BLaER1 (cell line): ENCODE data around the gene DNAJB5.
"Not testable (repeated sequence)": the region's sequence is repeated elsewhere in the genome, so short reads cannot be mapped to it uniquely, and the experiment has no call there.

Experiments
- H3K27ac ChIP-seq: shearing (Covaris generic); formaldehyde crosslinking; 2 replicates; pipeline ENCODE4 v1.8.1; 2022
- H3K27me3 ChIP-seq: shearing (Covaris generic); formaldehyde crosslinking; 2 replicates; pipeline ENCODE4 v1.8.1; 2022
- H3K36me3 ChIP-seq: shearing (Covaris generic); formaldehyde crosslinking; 2 replicates; pipeline ENCODE4 v1.8.1; 2022
- H3K4me1 ChIP-seq: shearing (Covaris generic); formaldehyde crosslinking; 2 replicates; pipeline ENCODE4 v1.8.1; 2022
- H3K4me2 ChIP-seq: shearing (Covaris generic); formaldehyde crosslinking; 2 replicates; pipeline ENCODE4 v1.8.1; 2022
- H3K4me3 ChIP-seq: shearing (Covaris generic); formaldehyde crosslinking; 2 replicates; pipeline ENCODE4 v1.8.1; 2022
- H3K9ac ChIP-seq: shearing (Covaris generic); formaldehyde crosslinking; 2 replicates; pipeline ENCODE4 v1.8.1; 2022
- H3K9me3 ChIP-seq: shearing (Covaris generic); formaldehyde crosslinking; 2 replicates; pipeline ENCODE4 v1.8.1; 2022
- H4K20me1 ChIP-seq: shearing (Covaris generic); formaldehyde crosslinking; 2 replicates; pipeline ENCODE4 v1.8.1; 2022
- Cebpa-rat ChIP-seq: shearing (Covaris generic); IDR thresholded peaks from 2 replicates; pipeline ENCODE4 v1.8.1; 2022

The DNAJB5 gene

DNA sequence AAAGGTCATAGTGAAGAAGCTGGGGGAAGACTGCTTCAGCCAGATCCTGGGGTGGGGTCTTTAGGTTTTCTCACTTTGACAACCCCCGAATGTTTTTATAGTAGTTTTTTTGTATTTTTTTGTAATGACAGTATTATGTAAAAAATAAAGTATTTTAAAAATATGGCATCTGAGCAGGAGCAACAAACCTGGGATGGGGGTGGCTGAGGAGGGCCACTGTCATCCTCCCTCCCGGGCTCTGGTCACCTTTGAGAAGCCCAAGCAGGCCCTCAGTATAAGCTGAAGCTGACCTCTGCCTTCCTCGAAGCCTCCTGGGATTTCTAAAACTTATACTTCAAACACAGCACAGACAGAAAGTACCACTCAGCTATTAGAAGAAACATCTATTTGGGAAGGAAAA is 8.7 kb downstream of the DNAJB5 start:
- peaks cover 27% of the 10 kb centered on the region for H3K36me3 ChIP-seq
- H3K27me3 ChIP-seq, result no peaks in the 10 kb centered on the region
- H3K9me3 ChIP-seq, result no peaks in the 10 kb centered on the region
- TF ChIP-seq Cebpa-rat, result no peak
- no peak overlapping the region for H3K9ac ChIP-seq
- H3K4me1 ChIP-seq, result peaks cover 17% of the 10 kb centered on the region
- no peak overlapping the region for H3K27ac ChIP-seq
- H3K4me3 ChIP-seq, result no peak overlapping the region
- no peak overlapping the region for H3K4me2 ChIP-seq
- no peaks in the 10 kb centered on the region for H4K20me1 ChIP-seq

GRCh38 chr9:34999576-34999975 is 10.0 kb downstream of the DNAJB5 start:
- no peaks in the 10 kb centered on the region for H3K9me3 ChIP-seq
- no peak overlapping the region for H3K4me2 ChIP-seq
- peaks cover 27% of the 10 kb centered on the region for H3K36me3 ChIP-seq
- no peak overlapping the region for H3K9ac ChIP-seq
- TF ChIP-seq Cebpa-rat, result no peak
- H3K4me1 ChIP-seq, result peaks cover 4% of the 10 kb centered on the region
- no peaks in the 10 kb centered on the region for H3K27me3 ChIP-seq
- no peak overlapping the region for H3K4me3 ChIP-seq
- H3K27ac ChIP-seq, result no peak overlapping the region
- no peaks in the 10 kb centered on the region for H4K20me1 ChIP-seq

DNA sequence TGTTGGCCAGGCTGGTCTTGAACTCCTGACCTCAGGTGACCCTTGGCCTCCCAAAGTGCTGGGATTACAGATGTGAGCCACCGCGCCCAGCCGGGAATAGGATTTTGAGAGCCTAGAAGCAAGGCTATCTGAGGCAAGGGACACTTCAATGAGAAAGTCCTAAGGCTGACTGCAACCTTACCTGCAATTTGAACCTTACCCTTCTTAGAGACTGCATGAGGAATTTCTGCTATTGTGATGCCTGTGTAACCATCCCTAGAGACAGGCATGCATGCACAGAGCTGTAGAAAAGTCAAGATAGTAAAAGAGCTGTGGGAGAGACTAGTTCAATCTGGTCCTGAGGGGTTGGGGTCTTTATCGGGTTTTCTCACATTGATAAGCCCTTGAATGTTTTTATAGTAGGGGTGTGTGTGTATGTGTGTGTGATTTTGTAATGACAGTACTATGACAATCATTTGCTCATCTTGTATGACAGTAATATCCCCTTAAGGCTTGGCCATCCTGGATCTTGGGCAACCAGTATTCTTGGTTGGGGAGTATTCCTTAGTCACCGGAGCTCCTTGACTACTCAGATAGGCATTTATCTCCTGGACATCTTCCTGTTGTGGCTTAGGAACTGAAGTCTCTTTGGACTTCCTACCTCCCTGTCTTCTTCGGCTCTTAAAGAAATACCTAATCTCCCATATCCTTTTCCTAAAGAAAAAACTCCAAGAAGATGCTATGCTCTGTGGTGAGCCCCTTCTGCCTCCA is 11.2 kb downstream of the DNAJB5 start:
- peaks cover 21% of the 10 kb centered on the region for H3K36me3 ChIP-seq
- no peaks in the 10 kb centered on the region for H3K4me1 ChIP-seq
- TF ChIP-seq Cebpa-rat, result no peak
- no peak overlapping the region for H3K27ac ChIP-seq
- H3K4me2 ChIP-seq, result no peak overlapping the region
- no peaks in the 10 kb centered on the region for H3K9me3 ChIP-seq
- H3K9ac ChIP-seq, result no peak overlapping the region
- H4K20me1 ChIP-seq, result no peaks in the 10 kb centered on the region
- no peaks in the 10 kb centered on the region for H3K27me3 ChIP-seq
- no peak overlapping the region for H3K4me3 ChIP-seq

DNA sequence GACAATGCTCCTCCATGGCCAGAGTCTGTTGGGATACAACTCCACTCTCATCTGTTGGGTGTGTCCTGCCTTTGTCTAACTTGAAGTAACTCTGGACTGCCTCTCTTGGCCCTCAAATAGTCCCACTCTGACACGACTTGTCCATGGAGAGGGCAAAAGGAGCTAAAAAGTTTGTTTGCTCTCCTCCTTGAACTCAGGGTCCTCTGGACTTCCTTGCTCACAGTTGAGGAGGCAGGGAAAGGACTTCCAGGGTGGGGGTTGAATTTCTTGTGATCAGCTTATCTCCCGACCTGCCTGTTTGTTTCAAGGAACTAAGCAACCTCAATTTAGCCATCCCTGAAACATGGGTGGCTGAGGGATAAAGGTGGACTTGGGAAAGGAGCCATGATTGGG is 11.7 kb downstream of the DNAJB5 start:
- Histone ChIP-seq H3K27me3 (no peaks in the 10 kb centered on the region), H3K27ac (no peak overlapping the region), H3K36me3 (peaks cover 16% of the 10 kb centered on the region), H3K4me1 (no peaks in the 10 kb centered on the region), H4K20me1 (no peaks in the 10 kb centered on the region), H3K9ac (no peak overlapping the region), H3K9me3 (no peaks in the 10 kb centered on the region), H3K4me3 (no peak overlapping the region), H3K4me2 (no peak overlapping the region)
- TF ChIP-seq Cebpa-rat, result no peak

GRCh38 chr9:35001803-35002502 is 12.4 kb downstream of the DNAJB5 start:
- no peak for TF ChIP-seq Cebpa-rat
- Histone ChIP-seq H4K20me1 (no peaks in the 10 kb centered on the region), H3K27ac (no peak overlapping the region), H3K36me3 (peaks cover 10% of the 10 kb centered on the region), H3K4me2 (no peak overlapping the region), H3K27me3 (no peaks in the 10 kb centered on the region), H3K4me1 (no peaks in the 10 kb centered on the region), H3K4me3 (no peak overlapping the region), H3K9me3 (no peaks in the 10 kb centered on the region), H3K9ac (no peak overlapping the region)

GRCh38 chr9:35002623-35003022 is 13.1 kb downstream of the DNAJB5 start:
- no peak for TF ChIP-seq Cebpa-rat
- Histone ChIP-seq H3K36me3 (peaks cover 3% of the 10 kb centered on the region; the same call in 1 of the 2 replicates), H4K20me1 (no peaks in the 10 kb centered on the region), H3K4me1 (no peaks in the 10 kb centered on the region), H3K27me3 (no peaks in the 10 kb centered on the region), H3K27ac (no peak overlapping the region), H3K4me3 (no peak overlapping the region), H3K9ac (no peak overlapping the region), H3K9me3 (no peaks in the 10 kb centered on the region), H3K4me2 (no peak overlapping the region)

DNA sequence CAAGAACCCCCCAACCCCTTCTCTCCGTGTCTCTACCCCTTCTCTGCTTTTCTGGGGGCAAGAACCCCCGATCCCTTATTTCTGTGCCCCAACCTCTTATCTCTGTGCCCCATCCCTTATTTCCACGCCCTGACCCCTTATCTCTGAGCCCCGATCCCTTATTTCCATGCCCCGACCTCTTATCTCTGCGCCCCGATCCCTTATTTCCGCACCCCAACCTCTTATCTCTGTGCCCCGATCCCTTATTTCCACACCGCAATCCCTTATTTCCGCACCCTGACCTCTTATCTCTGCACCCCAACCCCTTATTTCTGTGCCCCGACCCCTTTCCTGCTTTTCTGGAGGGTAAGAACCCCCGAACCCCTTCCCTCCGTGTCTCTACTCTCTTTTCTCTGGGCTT is 14.8 kb downstream of the DNAJB5 start:
- H3K9me3 ChIP-seq, H3K36me3 ChIP-seq, H4K20me1 ChIP-seq, H3K4me3 ChIP-seq, H3K4me2 ChIP-seq, H3K9ac ChIP-seq, H3K27ac ChIP-seq, H3K27me3 ChIP-seq, H3K4me1 ChIP-seq: not testable (repeated sequence)

DNA sequence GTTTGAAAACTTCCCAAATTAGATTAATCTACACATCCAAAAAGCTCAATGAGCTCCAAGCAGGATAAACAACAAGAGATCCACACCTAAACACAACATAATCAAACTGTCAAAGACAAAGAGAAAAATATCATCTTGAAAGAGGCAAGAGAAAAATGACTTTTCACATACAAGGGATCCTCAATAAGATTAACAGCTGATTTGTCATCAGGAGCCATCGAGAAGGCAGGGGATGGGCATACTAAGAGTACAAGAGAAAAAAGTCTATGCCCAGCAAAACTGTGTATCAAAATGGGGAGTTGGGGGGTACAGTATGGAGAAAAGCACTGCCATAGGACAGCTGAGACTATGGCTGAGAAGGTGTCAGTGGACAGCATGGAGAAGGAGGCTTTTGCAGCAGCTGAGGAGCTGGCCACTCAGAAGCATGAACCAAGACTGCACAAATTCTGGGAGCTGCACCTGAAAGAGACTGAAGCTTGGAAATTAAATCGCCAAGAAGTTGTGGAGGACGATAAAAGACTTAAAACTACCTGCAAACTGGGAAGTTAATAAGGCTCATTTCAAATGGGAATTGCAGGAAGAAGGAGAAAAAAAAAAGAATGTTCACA is 20.9 kb downstream of the DNAJB5 start:
- H3K9ac ChIP-seq, result no peak overlapping the region
- peaks cover 20% of the 10 kb centered on the region for H3K9me3 ChIP-seq
- H4K20me1 ChIP-seq, result no peaks in the 10 kb centered on the region
- TF ChIP-seq Cebpa-rat, result no peak
- no peak overlapping the region for H3K4me2 ChIP-seq
- no peak overlapping the region for H3K27ac ChIP-seq
- peaks cover 13% of the 10 kb centered on the region for H3K36me3 ChIP-seq
- H3K27me3 ChIP-seq, result no peaks in the 10 kb centered on the region
- H3K4me1 ChIP-seq, result peaks cover 10% of the 10 kb centered on the region
- no peak overlapping the region for H3K4me3 ChIP-seq

GRCh38 chr9:35014517-35014916 is 25.0 kb downstream of the DNAJB5 start:
- peaks cover 10% of the 10 kb centered on the region for H3K4me1 ChIP-seq
- H3K27me3 ChIP-seq, result no peaks in the 10 kb centered on the region
- H3K9ac ChIP-seq, result no peak overlapping the region
- no peak for TF ChIP-seq Cebpa-rat
- peak overlapping the region; percentile 26 for H3K4me2 ChIP-seq
- peaks cover 42% of the 10 kb centered on the region for H3K9me3 ChIP-seq
- H4K20me1 ChIP-seq, result no peaks in the 10 kb centered on the region
- no peak overlapping the region for H3K4me3 ChIP-seq
- H3K27ac ChIP-seq, result no peak overlapping the region
- peaks cover 16% of the 10 kb centered on the region for H3K36me3 ChIP-seq

DNA sequence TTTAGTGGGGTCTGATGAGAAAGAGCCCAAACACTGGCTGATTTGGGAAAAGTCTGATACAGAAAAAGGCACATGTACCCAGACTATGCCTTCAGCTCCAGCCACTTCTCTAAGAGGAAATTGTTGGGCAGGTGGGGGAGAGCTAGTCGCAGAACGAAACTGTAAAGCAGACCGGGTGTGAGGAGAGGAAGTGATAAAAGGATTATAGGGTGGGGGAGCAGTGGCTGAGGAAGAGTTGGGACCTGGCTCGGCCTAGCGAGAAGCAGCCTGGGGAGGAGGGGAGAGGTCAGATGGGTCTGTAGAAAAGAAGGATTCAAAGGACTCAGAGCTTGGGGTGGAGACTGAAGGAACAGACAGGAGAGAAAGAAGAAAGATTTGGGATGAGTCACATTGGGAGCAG is 33.9 kb downstream of the DNAJB5 start:
- not testable (repeated sequence) for H3K4me1 ChIP-seq, H3K36me3 ChIP-seq, H3K9ac ChIP-seq, H3K4me3 ChIP-seq, H3K27me3 ChIP-seq, H4K20me1 ChIP-seq, H3K27ac ChIP-seq
- Histone ChIP-seq H3K9me3 (peaks cover 11% of the 10 kb centered on the region), H3K4me2 (0 out of 2 replicates have a peak overlapping the region, but pooled peaks have one; percentile 8)
